ACC112 (cell line): ENCODE measurements around the gene ADGRG1.
"Not testable (repeated sequence)": the region's sequence is repeated elsewhere in the genome, so short reads cannot be mapped to it uniquely, and the experiment has no call there.

ENCODE experiments used
- H2AFZ ChIP-seq: fragments of 200-600 bp; sonication (generic); one replicate; pipeline ENCODE4 v1.6.0; 2017; ENCODE audit warnings: antibody characterized with exemption, low read length; ENCODE audit not compliant: unreplicated experiment
- H3K27ac ChIP-seq: fragments of 200-600 bp; sonication (generic); 2 replicates; pipeline ENCODE4 v1.5.1; 2014; ENCODE audit warnings: low read depth, mild to moderate bottlenecking, antibody characterized with exemption, low read length, moderate library complexity
- H3K27me3 ChIP-seq: fragments of 200-600 bp; sonication (generic); 2 replicates; pipeline ENCODE4 v1.6.1; 2014; ENCODE audit warnings: mild to moderate bottlenecking, antibody characterized with exemption, low read length, moderate library complexity, mixed read lengths; ENCODE audit not compliant: insufficient read depth
- H3K36me3 ChIP-seq: fragments of 200-600 bp; sonication (generic); 2 replicates; pipeline ENCODE4 v1.6.1; 2016; ENCODE audit warnings: mild to moderate bottlenecking, antibody characterized with exemption, low read length, moderate library complexity, mixed read lengths; ENCODE audit not compliant: insufficient read depth
- H3K4me1 ChIP-seq: fragments of 200-600 bp; sonication (generic); one replicate; pipeline ENCODE4 v1.6.1; 2016; ENCODE audit warnings: low read length, mixed read lengths; ENCODE audit not compliant: insufficient read depth, unreplicated experiment, control insufficient read depth
- H3K4me3 ChIP-seq: fragments of 200-600 bp; sonication (generic); 2 replicates; pipeline ENCODE4 v1.5.1; 2014; ENCODE audit warnings: mild to moderate bottlenecking, low read depth, low read length
- H3K79me2 ChIP-seq: fragments of 200-600 bp; sonication (generic); one replicate; pipeline ENCODE4 v1.6.0; 2016; ENCODE audit warnings: low read length; ENCODE audit not compliant: control insufficient read depth, unreplicated experiment, insufficient read depth

ADGRG1 gene

DNA sequence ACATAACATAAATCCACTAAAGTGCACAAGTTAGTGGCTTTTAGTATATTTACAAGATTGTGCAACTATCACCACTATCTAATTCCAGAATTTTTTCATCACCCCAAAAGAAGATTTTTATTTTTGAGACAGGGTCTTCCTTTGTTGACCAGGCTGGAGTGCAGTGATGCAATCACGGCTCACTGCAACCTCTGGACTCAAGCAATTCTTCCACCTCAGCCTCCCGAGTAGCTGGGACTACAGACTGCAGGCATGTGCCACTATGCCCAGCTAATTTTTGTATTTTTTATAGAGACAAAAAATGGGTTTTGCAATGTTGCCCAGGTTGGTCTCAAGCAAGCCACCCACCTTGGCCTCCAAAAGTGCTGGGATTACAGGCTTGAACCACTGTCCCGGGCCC, 81.2 kb downstream of the ADGRG1 start:
- Histone ChIP-seq H3K4me3 (no peak overlapping the region), H3K4me1 (no peaks in the 10 kb centered on the region), H3K79me2 (no peaks in the 10 kb centered on the region), H3K27ac (no peak overlapping the region), H2AFZ (no peak overlapping the region), H3K36me3 (no peaks in the 10 kb centered on the region), H3K27me3 (peaks cover 60% of the 10 kb centered on the region)

DNA sequence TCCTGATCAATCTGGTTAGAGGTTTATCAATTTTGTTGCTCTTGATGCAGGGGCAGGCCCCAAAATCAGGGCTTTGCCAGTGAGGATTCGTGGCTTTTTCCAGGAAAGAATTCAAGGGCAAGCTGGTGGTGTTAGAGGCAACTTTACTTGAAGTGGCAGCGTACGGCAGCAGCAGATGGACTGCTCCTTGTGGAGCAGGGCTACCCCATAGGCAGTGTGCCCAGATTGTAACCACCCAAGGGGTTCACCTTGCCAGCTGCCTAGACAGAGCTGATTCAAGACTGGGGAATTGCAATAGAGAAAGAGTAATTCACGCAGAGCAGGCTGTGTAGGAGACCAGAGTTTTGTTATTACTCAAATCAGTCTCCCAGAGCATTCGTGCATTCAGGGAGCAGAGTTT, 82.9 kb downstream of the ADGRG1 start:
- Histone ChIP-seq H3K27me3 (peaks cover 66% of the 10 kb centered on the region), H3K36me3 (no peaks in the 10 kb centered on the region), H3K4me3 (no peak overlapping the region), H3K27ac (no peak overlapping the region), H3K4me1 (no peaks in the 10 kb centered on the region), H2AFZ (no peak overlapping the region), H3K79me2 (no peaks in the 10 kb centered on the region)

DNA sequence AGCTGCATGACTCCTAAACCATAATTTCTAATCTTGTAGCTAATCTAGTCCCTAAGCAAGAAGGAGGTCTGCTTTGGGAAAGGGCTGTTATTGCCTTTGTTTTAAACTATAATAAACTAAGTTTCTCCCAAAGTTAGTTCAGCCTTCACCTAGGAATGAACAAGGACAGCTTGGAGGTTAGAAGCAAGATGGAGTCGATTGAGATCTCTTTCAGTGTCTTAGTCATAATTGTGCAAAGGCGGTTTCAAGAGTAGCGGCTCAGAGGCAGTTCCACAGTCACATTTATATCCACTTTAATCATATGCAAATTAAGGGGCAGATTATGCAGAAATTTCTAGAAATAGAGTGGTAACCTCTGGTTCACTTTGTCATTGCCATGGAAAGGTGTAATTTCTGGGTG, 83.6 kb downstream of the ADGRG1 start:
- Histone ChIP-seq H3K27me3 (peaks cover 68% of the 10 kb centered on the region), H3K4me1 (no peaks in the 10 kb centered on the region), H3K79me2 (no peaks in the 10 kb centered on the region), H2AFZ (no peak overlapping the region), H3K36me3 (no peaks in the 10 kb centered on the region), H3K27ac (no peak overlapping the region), H3K4me3 (no peak overlapping the region)

DNA sequence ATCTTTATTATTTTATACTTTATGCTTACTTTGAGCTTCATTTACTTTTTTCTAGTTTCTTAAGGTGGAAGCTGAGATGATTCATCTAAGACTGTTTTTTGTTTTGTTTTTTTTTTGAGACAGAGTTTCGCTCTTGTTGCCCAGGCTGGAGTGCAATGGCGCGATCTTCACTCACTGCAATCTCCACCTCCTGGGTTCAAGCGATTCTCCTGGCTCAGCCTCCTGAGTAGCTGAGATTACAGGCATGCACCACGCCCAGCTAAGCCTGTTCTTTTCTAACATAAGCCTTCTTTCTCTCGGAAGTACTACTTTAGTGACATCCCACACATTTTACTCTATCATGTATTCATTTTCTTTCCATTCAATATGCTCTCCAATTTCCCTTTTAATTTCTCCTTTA, 84.1 kb downstream of the ADGRG1 start:
- H3K27me3 ChIP-seq, result peaks cover 62% of the 10 kb centered on the region
- not testable (repeated sequence) for H3K4me3 ChIP-seq, H3K79me2 ChIP-seq, H3K36me3 ChIP-seq, H3K4me1 ChIP-seq, H2AFZ ChIP-seq, H3K27ac ChIP-seq

DNA sequence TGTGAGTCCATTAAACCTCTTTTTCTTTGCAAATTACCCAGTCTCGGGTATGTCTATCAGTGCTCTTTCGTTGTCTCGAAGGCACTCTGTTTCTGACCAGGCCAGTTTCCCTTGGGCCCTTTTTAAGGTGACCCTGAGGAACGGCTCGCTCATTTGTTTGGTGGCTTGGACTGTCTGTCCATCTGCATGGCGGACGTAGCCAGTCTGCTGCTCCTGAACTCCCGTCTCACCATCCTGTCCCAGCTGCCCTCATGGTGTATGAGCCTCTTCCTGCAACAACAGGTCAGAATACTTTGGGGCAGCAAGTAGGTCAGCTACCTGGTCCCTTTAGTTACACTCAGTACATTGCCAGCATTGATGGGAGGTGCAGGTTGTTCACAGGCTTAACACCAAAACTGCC, 85.2 kb downstream of the ADGRG1 start:
- Histone ChIP-seq H3K4me3 (no peak overlapping the region), H3K36me3 (no peaks in the 10 kb centered on the region), H3K27ac (no peak overlapping the region), H2AFZ (no peak overlapping the region), H3K4me1 (no peaks in the 10 kb centered on the region), H3K79me2 (no peaks in the 10 kb centered on the region), H3K27me3 (peaks cover 52% of the 10 kb centered on the region)

DNA sequence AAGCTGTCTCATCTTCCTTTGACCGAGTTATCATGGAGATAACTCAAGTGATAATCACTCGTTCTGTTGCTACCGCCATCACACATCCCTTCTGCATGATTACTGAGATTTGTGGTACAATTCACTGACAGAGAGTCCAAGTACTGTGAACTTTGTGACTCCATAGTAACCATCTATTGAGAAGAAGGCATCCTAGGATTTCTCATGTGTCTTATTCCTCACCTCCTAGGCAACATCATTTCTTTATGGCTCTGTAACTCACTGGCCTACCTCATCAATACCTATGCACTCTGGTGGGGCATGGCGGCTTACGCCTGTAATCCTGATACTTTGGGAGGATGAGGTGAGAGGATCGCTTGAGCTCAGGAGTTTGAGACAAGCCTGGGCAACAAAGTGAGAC, 85.6 kb downstream of the ADGRG1 start:
- Histone ChIP-seq H3K27me3 (peaks cover 51% of the 10 kb centered on the region), H3K36me3 (no peaks in the 10 kb centered on the region), H2AFZ (no peak overlapping the region), H3K79me2 (no peaks in the 10 kb centered on the region), H3K4me1 (no peaks in the 10 kb centered on the region), H3K27ac (no peak overlapping the region), H3K4me3 (no peak overlapping the region)
